H9 (cell line): ENCODE results near the gene SH3RF3. TPM values are rescaled to one million over a fixed set of nuclear protein-coding genes. Genes with fewer than 3 reads are reported as not detected.

Source experiments
- DNase-seq: peaks from one replicate; pipeline ENCODE4 v3.0.0-alpha.2; 2017
- H2AFZ ChIP-seq: one replicate; pipeline ENCODE4 v1.6.1; 2013; ENCODE audit warnings: mild to moderate bottlenecking, low read length, control low read depth, moderate library complexity
- H2AK5ac ChIP-seq: 2 replicates; pipeline ENCODE4 v1.6.1; 2013; ENCODE audit warnings: low read length, control low read depth, mixed read lengths; ENCODE audit not compliant: insufficient read length
- H2BK120ac ChIP-seq: one replicate; pipeline ENCODE4 v1.6.1; 2013; ENCODE audit warnings: low read depth, mild to moderate bottlenecking, low read length, control low read depth, inconsistent platforms; ENCODE audit not compliant: poor library complexity, severe bottlenecking
- H2BK12ac ChIP-seq: 2 replicates; pipeline ENCODE4 v1.6.1; 2013; ENCODE audit warnings: low read length, control low read depth, mixed read lengths, low read depth; ENCODE audit not compliant: insufficient read length
- H2BK15ac ChIP-seq: 2 replicates; pipeline ENCODE4 v1.6.1; 2013; ENCODE audit warnings: low read depth, low read length, control low read depth
- H2BK20ac ChIP-seq: one replicate; pipeline ENCODE4 v1.6.1; 2013; ENCODE audit warnings: low read depth, mild to moderate bottlenecking, low read length, control low read depth, inconsistent platforms; ENCODE audit not compliant: poor library complexity, severe bottlenecking
- H2BK5ac ChIP-seq: 2 replicates; pipeline ENCODE4 v1.6.1; 2013; ENCODE audit warnings: low read length, control low read depth, mixed read lengths; ENCODE audit not compliant: insufficient read length
- H3K14ac ChIP-seq: 2 replicates; pipeline ENCODE4 v1.6.1; 2013; ENCODE audit warnings: low read length, control low read depth; ENCODE audit not compliant: insufficient read depth
- H3K18ac ChIP-seq: 2 replicates; pipeline ENCODE4 v1.6.1; 2013; ENCODE audit warnings: low read depth, mild to moderate bottlenecking, mixed read lengths, low read length, control low read depth; ENCODE audit not compliant: insufficient read length
- H3K23ac ChIP-seq: 2 replicates; pipeline ENCODE4 v1.6.1; 2013; ENCODE audit warnings: low read length, control low read depth, mixed read lengths, low read depth; ENCODE audit not compliant: insufficient read length
- H3K23me2 ChIP-seq: 2 replicates; pipeline ENCODE4 v1.6.1; 2013; ENCODE audit warnings: low read depth, mild to moderate bottlenecking, mixed read lengths, low read length, control low read depth; ENCODE audit not compliant: insufficient read length, poor library complexity, severe bottlenecking
- H3K27ac ChIP-seq: 2 replicates; pipeline ENCODE4 v1.5.1; 2013; ENCODE audit warnings: low read length, control low read depth, mixed read lengths, low read depth; ENCODE audit not compliant: insufficient read length
- H3K27me3 ChIP-seq: 2 replicates; pipeline ENCODE4 v1.6.1; 2013; ENCODE audit warnings: low read length, control low read depth, inconsistent platforms; ENCODE audit not compliant: insufficient read depth
- H3K4ac ChIP-seq: 2 replicates; pipeline ENCODE4 v1.6.1; 2013; ENCODE audit warnings: low read depth, mild to moderate bottlenecking, control low read depth, inconsistent platforms, low read length, moderate library complexity
- H3K4me1 ChIP-seq: 2 replicates; pipeline ENCODE4 v1.6.1; 2013; ENCODE audit warnings: low read length, control low read depth, inconsistent platforms; ENCODE audit not compliant: insufficient read depth
- H3K4me2 ChIP-seq: 2 replicates; pipeline ENCODE4 v1.6.1; 2013; ENCODE audit warnings: low read length, control low read depth, mixed read lengths; ENCODE audit not compliant: insufficient read length, insufficient read depth
- H3K56ac ChIP-seq: 2 replicates; pipeline ENCODE4 v1.6.1; 2013; ENCODE audit warnings: low read depth, mild to moderate bottlenecking, mixed read lengths, low read length, control low read depth; ENCODE audit not compliant: insufficient read length
- H3K79me1 ChIP-seq: 2 replicates; pipeline ENCODE4 v1.6.1; 2013; ENCODE audit warnings: low read depth, mild to moderate bottlenecking, moderate library complexity, low read length, control low read depth, inconsistent platforms; ENCODE audit not compliant: insufficient read depth, poor library complexity, severe bottlenecking
- H3K79me2 ChIP-seq: 2 replicates; pipeline ENCODE4 v1.6.1; 2013; ENCODE audit warnings: low read length, control low read depth, inconsistent platforms; ENCODE audit not compliant: insufficient read depth
- H3K9ac ChIP-seq: 2 replicates; pipeline ENCODE4 v1.6.1; 2013; ENCODE audit warnings: low read length, control low read depth, mixed read lengths; ENCODE audit not compliant: insufficient read length; ENCODE audit errors: extremely low read depth
- H3K9me3 ChIP-seq: one replicate; pipeline ENCODE4 v1.6.1; 2013; ENCODE audit warnings: low read depth, low read length, inconsistent platforms; ENCODE audit not compliant: control insufficient read depth
- H3T11ph ChIP-seq: one replicate; pipeline ENCODE4 v1.6.1; 2013; ENCODE audit warnings: mild to moderate bottlenecking, low read length, control low read depth, inconsistent platforms
- H4K20me1 ChIP-seq: one replicate; pipeline ENCODE4 v1.6.1; 2013; ENCODE audit not compliant: control insufficient read depth, insufficient read length, insufficient read depth
- H4K5ac ChIP-seq: 2 replicates; pipeline ENCODE4 v1.6.1; 2013; ENCODE audit warnings: low read depth, mild to moderate bottlenecking, mixed read lengths, low read length, control low read depth; ENCODE audit not compliant: insufficient read length
- H4K8ac ChIP-seq: replicated peaks from 2 replicates; pipeline ENCODE4 v1.6.1; 2013; ENCODE audit warnings: low read length, control low read depth, mixed read lengths, low read depth; ENCODE audit not compliant: insufficient read length
- H4K91ac ChIP-seq: 2 replicates; pipeline ENCODE4 v1.6.1; 2013; ENCODE audit warnings: low read depth, mild to moderate bottlenecking, moderate library complexity, mixed read lengths, low read length, control low read depth; ENCODE audit not compliant: insufficient read length
- H3K27ac Mint-ChIP-seq, 3 experiments: 2 replicates in 2 of 3; 3 replicates in 1 of 3; pipeline ENCODE4 v1.8.0; 2020 to 2021; ENCODE audit warnings: mixed read lengths in 3 of 3, mild to moderate bottlenecking in 1 of 3, moderate library complexity in 1 of 3
- H3K27me3 Mint-ChIP-seq: 2 replicates; pipeline ENCODE4 v1.8.0; 2021; ENCODE audit warnings: low read depth, mild to moderate bottlenecking, moderate library complexity, mixed read lengths
- H3K36me3 Mint-ChIP-seq, 3 experiments: 2 replicates in 2 of 3; 3 replicates in 1 of 3; pipeline ENCODE4 v1.8.0; 2020 to 2021; ENCODE audit warnings: low read depth in 3 of 3, mixed read lengths in 3 of 3; ENCODE audit not compliant: insufficient read depth in 1 of 3
- H3K4me1 Mint-ChIP-seq, 2 experiments: 2 replicates each; pipeline ENCODE4 v1.8.0; 2020; ENCODE audit warnings: mixed read lengths in 2 of 2
- H3K4me3 Mint-ChIP-seq, 2 experiments: 2 replicates in 1 of 2; 3 replicates in 1 of 2; pipeline ENCODE4 v1.8.0; 2020 to 2021; ENCODE audit warnings: mild to moderate bottlenecking in 2 of 2, mixed read lengths in 2 of 2, moderate library complexity in 1 of 2
- H3K9me3 Mint-ChIP-seq, 2 experiments: 2 replicates in 1 of 2; 3 replicates in 1 of 2; pipeline ENCODE4 v1.8.0; 2020; ENCODE audit warnings: mild to moderate bottlenecking in 2 of 2, mixed read lengths in 2 of 2, moderate library complexity in 1 of 2
- CTCF ChIP-seq: fragments of 200-600 bp; sonication (generic); conservative IDR thresholded peaks from 3 replicates; pipeline ENCODE4 v1.8.0; 2021; ENCODE audit warnings: antibody characterized with exemption, mild to moderate bottlenecking
- WGBS: extraction: QIAGEN DNeasy Blood & Tissue Kit; methylation state at CpG from one replicate; pipeline ENCODE4 v1.1.7; 2013; ENCODE audit warnings: missing lambda C conversion rate, low lambda C conversion rate, mixed read lengths; ENCODE audit not compliant: insufficient read length; ENCODE audit errors: extremely low coverage; 5-methylcytosine and 5-hydroxymethylcytosine counted together
- total RNA-seq: library from RNA; stranded (reverse); gene quantifications from 2 replicates; pipeline ENCODE4 v1.2.1, GENCODE V29; 2021

Gene SH3RF3
- total RNA-seq, 1 experiment from 2014 or later = 0.46 TPM

DNA sequence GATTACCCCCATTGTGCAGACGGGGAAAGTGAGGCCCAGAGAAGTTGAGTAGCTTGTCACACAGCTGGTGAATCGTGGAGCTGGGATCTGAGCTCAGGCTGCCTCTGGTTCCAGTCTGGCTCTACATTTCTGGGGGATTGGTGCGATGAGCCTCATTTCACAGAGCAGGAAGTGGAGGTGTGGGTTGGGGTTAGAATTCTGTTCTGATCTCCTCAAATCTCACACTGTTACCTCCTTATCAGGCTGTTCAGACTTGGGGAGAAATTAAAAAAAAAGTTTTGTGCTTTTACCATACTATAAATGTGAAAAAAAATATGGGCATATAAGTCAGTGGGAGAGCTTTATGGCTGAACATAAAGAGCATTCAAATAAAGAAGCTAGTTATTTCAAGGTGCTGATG, 21.6 kb downstream of the SH3RF3 start:
- H3K23ac ChIP-seq = no peak overlapping the region
- H4K20me1 ChIP-seq = no peaks in the 10 kb centered on the region
- no peak overlapping the region for H4K8ac ChIP-seq
- no peak overlapping the region for H2AFZ ChIP-seq
- Mint-ChIP-seq H3K4me1 (no peaks in the 10 kb centered on the region), H3K36me3 (no peaks in the 10 kb centered on the region; a peak in 1 of 7 replicates), H3K4me3 (no peak overlapping the region), H3K9me3 (no peaks in the 10 kb centered on the region), H3K27ac (no peak overlapping the region), H3K27me3 (no peaks in the 10 kb centered on the region)
- H2BK120ac ChIP-seq = no peak overlapping the region
- H3K4me1 ChIP-seq = no peaks in the 10 kb centered on the region
- no peak overlapping the region for H2BK15ac ChIP-seq
- H3K4me2 ChIP-seq = no peak overlapping the region
- no peak overlapping the region for H3K9ac ChIP-seq
- H3K18ac ChIP-seq = no peak overlapping the region
- TF ChIP-seq CTCF = no peak
- H4K91ac ChIP-seq = no peak overlapping the region
- no peaks in the 10 kb centered on the region for H3K79me1 ChIP-seq
- no peaks in the 10 kb centered on the region for H3K9me3 ChIP-seq
- no peak overlapping the region for H2AK5ac ChIP-seq
- no peak overlapping the region for H2BK20ac ChIP-seq
- H2BK12ac ChIP-seq = no peak overlapping the region
- DNase-seq = no peak
- no peak overlapping the region for H3K4ac ChIP-seq
- H3K27me3 ChIP-seq = no peaks in the 10 kb centered on the region
- no CpG with 5 or more reads among the region's 3 CpGs for WGBS
- no peaks in the 10 kb centered on the region for H3K23me2 ChIP-seq
- no peak overlapping the region for H4K5ac ChIP-seq
- no peak overlapping the region for H3K27ac ChIP-seq
- H3T11ph ChIP-seq = no peak overlapping the region
- H3K14ac ChIP-seq = no peak overlapping the region
- no peaks in the 10 kb centered on the region for H3K79me2 ChIP-seq
- no peak overlapping the region for H2BK5ac ChIP-seq
- no peak overlapping the region for H3K56ac ChIP-seq
